Mesenchymal stem cell (in vitro differentiated cells and primary cell): ENCODE measurements around the gene EPM2A.

Source experiments
- DNase-seq: peaks from one replicate; pipeline ENCODE4 v3.0.0-alpha.2; 2013
- H2AFZ ChIP-seq: one replicate; pipeline ENCODE4 v1.6.1; 2013; ENCODE audit warnings: low read depth, mild to moderate bottlenecking, control low read depth, inconsistent platforms, low read length, moderate library complexity
- H2AK5ac ChIP-seq: 2 replicates; pipeline ENCODE4 v1.6.1; 2013; ENCODE audit warnings: low read length, moderate library complexity, mild to moderate bottlenecking, inconsistent platforms; ENCODE audit not compliant: severe bottlenecking
- H2BK120ac ChIP-seq: one replicate; pipeline ENCODE4 v1.6.1; 2013; ENCODE audit warnings: low read depth, mild to moderate bottlenecking, inconsistent platforms, low read length, moderate library complexity
- H2BK12ac ChIP-seq, 2 experiments: one replicate each; pipeline ENCODE4 v1.6.1; 2013; ENCODE audit warnings: inconsistent platforms in 2 of 2, low read length in 2 of 2, mild to moderate bottlenecking in 2 of 2, moderate library complexity in 2 of 2, control low read depth in 1 of 2
- H2BK15ac ChIP-seq: one replicate; pipeline ENCODE4 v1.6.1; 2013; ENCODE audit warnings: mild to moderate bottlenecking, low read depth, inconsistent platforms; ENCODE audit not compliant: poor library complexity, severe bottlenecking
- H2BK5ac ChIP-seq: 2 replicates; pipeline ENCODE4 v1.6.1; 2013; ENCODE audit warnings: low read depth, mild to moderate bottlenecking, low read length, control low read depth, inconsistent platforms; ENCODE audit not compliant: poor library complexity, severe bottlenecking
- H3K14ac ChIP-seq, 2 experiments: one replicate each; pipeline ENCODE4 v1.6.1; 2013; ENCODE audit warnings: inconsistent platforms in 2 of 2, low read length in 2 of 2, control low read depth in 1 of 2, mild to moderate bottlenecking in 1 of 2, moderate library complexity in 1 of 2
- H3K18ac ChIP-seq, 2 experiments: one replicate each; pipeline ENCODE4 v1.6.1; 2013; ENCODE audit warnings: inconsistent platforms in 2 of 2, low read length in 2 of 2, control low read depth in 1 of 2, low read depth in 1 of 2, mild to moderate bottlenecking in 1 of 2
- H3K23ac ChIP-seq, 2 experiments: one replicate each; pipeline ENCODE4 v1.6.1; 2013; ENCODE audit warnings: inconsistent platforms in 2 of 2, low read length in 2 of 2, mild to moderate bottlenecking in 2 of 2, moderate library complexity in 2 of 2, control low read depth in 1 of 2
- H3K27ac ChIP-seq: 2 replicates; pipeline ENCODE4 v1.5.1; 2013; ENCODE audit warnings: mild to moderate bottlenecking, moderate library complexity, low read length, control low read depth, inconsistent platforms; ENCODE audit not compliant: poor library complexity, severe bottlenecking
- H3K27me3 ChIP-seq, 2 experiments: 2 replicates each; pipeline versions ENCODE4 v1.6.1 to v1.7.0; 2013; ENCODE audit warnings: low read length in 2 of 2, mild to moderate bottlenecking in 2 of 2, moderate library complexity in 2 of 2, control low read depth in 1 of 2, inconsistent platforms in 1 of 2; ENCODE audit not compliant: control insufficient read depth in 1 of 2, insufficient read depth in 1 of 2
- H3K36me3 ChIP-seq, 2 experiments: 2 replicates each; pipeline versions ENCODE4 v1.6.1 to v1.7.0; 2013; ENCODE audit warnings: low read length in 2 of 2, control low read depth in 1 of 2, inconsistent platforms in 1 of 2, low read depth in 1 of 2, mild to moderate bottlenecking in 1 of 2; ENCODE audit not compliant: insufficient read depth in 2 of 2, control insufficient read depth in 1 of 2
- H3K4ac ChIP-seq, 2 experiments: one replicate each; pipeline ENCODE4 v1.6.1; 2013; ENCODE audit warnings: inconsistent platforms in 2 of 2, low read length in 2 of 2, mild to moderate bottlenecking in 2 of 2, moderate library complexity in 2 of 2, control low read depth in 1 of 2, low read depth in 1 of 2
- H3K4me1 ChIP-seq: 2 replicates; pipeline ENCODE4 v1.6.1; 2013; ENCODE audit warnings: low read depth, low read length, control low read depth; ENCODE audit not compliant: control insufficient read depth, insufficient read depth
- H3K4me2 ChIP-seq: 2 replicates; pipeline ENCODE4 v1.6.1; 2013; ENCODE audit warnings: low read length, mild to moderate bottlenecking, inconsistent platforms; ENCODE audit not compliant: poor library complexity, severe bottlenecking
- H3K4me3 ChIP-seq, 2 experiments: 2 replicates each; pipeline versions ENCODE4 v1.5.1 to v1.7.0; 2013; ENCODE audit warnings: low read length in 2 of 2, mild to moderate bottlenecking in 2 of 2, control low read depth in 1 of 2, low read depth in 1 of 2; ENCODE audit not compliant: insufficient read depth in 1 of 2
- H3K79me1 ChIP-seq: replicated peaks from 2 replicates; pipeline ENCODE4 v1.6.1; 2013; ENCODE audit warnings: mild to moderate bottlenecking, control low read depth, low read length, inconsistent platforms; ENCODE audit not compliant: poor library complexity, severe bottlenecking
- H3K9ac ChIP-seq: 2 replicates; pipeline ENCODE4 v1.7.0; 2013; ENCODE audit warnings: mild to moderate bottlenecking, low read length, moderate library complexity
- H3K9me3 ChIP-seq: 2 replicates; pipeline ENCODE4 v1.7.0; 2013; ENCODE audit warnings: mild to moderate bottlenecking, low read length; ENCODE audit not compliant: control insufficient read depth
- H4K8ac ChIP-seq: one replicate; pipeline ENCODE4 v1.6.1; 2013; ENCODE audit warnings: inconsistent platforms, mild to moderate bottlenecking, low read length, moderate library complexity
- H4K91ac ChIP-seq: one replicate; pipeline ENCODE4 v1.6.1; 2013; ENCODE audit warnings: mild to moderate bottlenecking, low read length, inconsistent platforms
- WGBS: methylation state at CpG from one replicate; pipeline ENCODE4 v1.1.7; 2013; ENCODE audit warnings: mixed read lengths; 5-methylcytosine and 5-hydroxymethylcytosine counted together

The EPM2A gene

DNA sequence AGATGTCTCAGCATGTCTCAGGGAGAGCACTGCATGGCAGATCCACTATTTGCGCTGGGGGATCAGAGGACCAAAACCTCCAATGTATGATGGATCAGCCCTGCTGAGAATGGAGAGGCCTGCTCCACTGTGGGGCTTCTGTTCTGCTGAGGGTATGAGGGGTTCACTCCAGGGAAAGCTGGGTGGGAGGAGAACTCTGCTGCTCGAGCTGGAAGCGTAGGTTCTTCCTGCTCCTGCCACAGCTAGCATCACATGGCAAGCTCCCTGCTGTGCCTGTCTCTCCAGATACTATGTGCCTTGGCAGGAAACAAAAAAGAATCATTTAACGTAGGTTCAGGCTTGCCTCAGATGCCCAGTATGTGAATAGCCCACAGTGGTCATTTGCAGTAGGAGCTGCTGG is 105.8 kb downstream of the EPM2A start:
- Histone ChIP-seq H3K18ac (no peak overlapping the region), H2AK5ac (no peak overlapping the region), H3K79me1 (no peaks in the 10 kb centered on the region), H4K8ac (no peak overlapping the region), H4K91ac (no peak overlapping the region), H3K9me3 (no peaks in the 10 kb centered on the region), H3K4me3 (no peak overlapping the region), H3K14ac (no peak overlapping the region), H2BK5ac (no peak overlapping the region), H3K36me3 (no peaks in the 10 kb centered on the region), H3K23ac (no peak overlapping the region), H3K4ac (no peak overlapping the region), H2BK12ac (no peak overlapping the region), H3K4me1 (peaks cover 2% of the 10 kb centered on the region), H2AFZ (no peak overlapping the region), H3K9ac (no peak overlapping the region), H3K27ac (no peak overlapping the region), H2BK15ac (no peak overlapping the region), H2BK120ac (no peak overlapping the region), H3K4me2 (no peak overlapping the region), H3K27me3 (no peaks in the 10 kb centered on the region)
- 82% methylated on average over 4 of the region's 4 CpGs for WGBS
- no peak for DNase-seq

DNA sequence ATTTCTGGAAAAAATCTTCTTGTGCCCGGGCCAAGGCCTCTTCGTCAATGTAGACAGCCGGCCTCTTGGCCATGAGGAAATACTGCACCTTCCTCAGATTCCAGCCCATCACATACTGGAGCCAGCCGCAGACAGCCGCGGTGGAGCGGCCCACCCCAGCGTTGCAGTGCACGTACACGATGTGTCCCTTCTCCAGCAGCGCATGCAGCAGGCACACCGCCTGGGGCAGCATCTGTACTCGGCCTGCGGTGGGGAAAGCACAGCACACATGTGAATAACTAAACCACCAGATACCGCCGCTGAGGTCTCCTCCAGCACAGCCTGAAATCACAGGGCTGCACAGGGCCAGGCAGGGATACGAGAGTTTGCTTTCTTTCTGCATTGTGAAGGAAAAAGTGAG is 107.9 kb downstream of the EPM2A start:
- Histone ChIP-seq H2BK12ac (no peak overlapping the region), H3K36me3 (no peaks in the 10 kb centered on the region), H3K4ac (no peak overlapping the region), H3K9me3 (no peaks in the 10 kb centered on the region), H3K9ac (no peak overlapping the region), H3K23ac (no peak overlapping the region), H3K14ac (peak overlapping the region in 1 of 2 experiments; percentile 30), H3K4me2 (no peak overlapping the region), H2AK5ac (no peak overlapping the region), H4K91ac (no peak overlapping the region), H3K79me1 (no peaks in the 10 kb centered on the region), H2AFZ (no peak overlapping the region), H3K27me3 (no peaks in the 10 kb centered on the region), H3K27ac (no peak overlapping the region), H3K18ac (no peak overlapping the region), H3K4me1 (peaks cover 2% of the 10 kb centered on the region), H3K4me3 (no peak overlapping the region), H2BK5ac (no peak overlapping the region), H4K8ac (no peak overlapping the region), H2BK120ac (no peak overlapping the region), H2BK15ac (no peak overlapping the region)
- 97% methylated on average over 17 of the region's 17 CpGs for WGBS
- DNase-seq, result no peak

DNA sequence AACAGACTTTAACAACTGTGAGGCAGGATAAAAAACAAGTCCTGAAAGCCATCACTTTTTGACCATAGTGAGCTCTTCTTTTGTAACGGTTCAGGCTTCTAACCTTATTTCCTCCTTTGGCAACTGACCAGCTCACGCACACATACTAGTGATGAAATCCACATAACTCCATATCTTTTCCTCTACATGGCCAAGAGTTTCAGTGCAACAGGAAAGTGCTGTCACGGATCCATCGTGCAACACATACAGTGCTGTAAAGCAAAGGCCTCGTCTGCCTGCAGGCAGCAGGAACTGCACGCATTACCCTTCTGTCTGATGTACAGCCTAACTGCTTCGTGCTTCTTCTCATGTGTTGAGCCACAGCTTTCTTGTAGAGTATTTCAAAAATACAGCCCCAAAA is 108.5 kb downstream of the EPM2A start:
- no peak for DNase-seq
- H4K8ac ChIP-seq, result no peak overlapping the region
- no peak overlapping the region for H2BK120ac ChIP-seq
- H3K18ac ChIP-seq, result no peak overlapping the region
- no peaks in the 10 kb centered on the region for H3K36me3 ChIP-seq
- no peak overlapping the region for H3K9ac ChIP-seq
- 92% methylated on average over 6 of the region's 7 CpGs for WGBS
- no peak overlapping the region for H2AFZ ChIP-seq
- no peak overlapping the region for H3K4me3 ChIP-seq
- H3K23ac ChIP-seq, result no peak overlapping the region
- H2AK5ac ChIP-seq, result no peak overlapping the region
- H2BK5ac ChIP-seq, result no peak overlapping the region
- H3K79me1 ChIP-seq, result no peaks in the 10 kb centered on the region
- H3K9me3 ChIP-seq, result no peaks in the 10 kb centered on the region
- H3K4me2 ChIP-seq, result no peak overlapping the region
- H3K27ac ChIP-seq, result no peak overlapping the region
- H3K4ac ChIP-seq, result no peak overlapping the region
- no peak overlapping the region for H2BK12ac ChIP-seq
- H3K14ac ChIP-seq, result no peak overlapping the region
- peaks cover 2% of the 10 kb centered on the region for H3K4me1 ChIP-seq
- no peak overlapping the region for H4K91ac ChIP-seq
- no peak overlapping the region for H2BK15ac ChIP-seq
- H3K27me3 ChIP-seq, result no peaks in the 10 kb centered on the region

DNA sequence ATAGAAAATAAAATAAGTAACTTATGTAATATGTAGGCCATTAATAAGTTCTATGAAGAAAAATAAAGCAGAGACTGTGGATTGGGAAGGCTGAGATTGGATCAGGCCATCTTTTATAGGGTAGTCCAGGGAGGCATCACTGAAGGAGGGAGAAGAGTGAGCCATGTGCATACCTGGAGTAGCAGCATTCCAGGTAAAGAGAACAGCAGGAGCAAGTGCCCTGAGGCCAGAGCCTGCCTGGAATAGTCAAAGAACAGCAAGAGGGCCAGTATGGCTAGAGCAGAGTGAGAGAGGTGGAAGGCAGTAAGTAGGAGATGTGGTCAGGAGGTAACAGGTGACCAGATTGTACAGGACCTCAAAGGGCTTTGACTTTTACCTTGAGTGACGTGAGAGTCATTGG is 112.1 kb downstream of the EPM2A start:
- no peak overlapping the region for H2BK15ac ChIP-seq
- no peak overlapping the region for H3K23ac ChIP-seq
- no peak overlapping the region for H2BK120ac ChIP-seq
- H3K27me3 ChIP-seq, result no peaks in the 10 kb centered on the region
- no peak for DNase-seq
- no peaks in the 10 kb centered on the region for H3K36me3 ChIP-seq
- H3K4me2 ChIP-seq, result no peak overlapping the region
- no peak overlapping the region for H2AK5ac ChIP-seq
- no peak overlapping the region for H3K27ac ChIP-seq
- H3K4me3 ChIP-seq, result no peak overlapping the region
- no peak overlapping the region for H3K14ac ChIP-seq
- no peak overlapping the region for H3K4ac ChIP-seq
- no peak overlapping the region for H2BK5ac ChIP-seq
- WGBS, result 86% methylated on average over 1 of the region's 1 CpG
- H3K79me1 ChIP-seq, result no peaks in the 10 kb centered on the region
- H3K9me3 ChIP-seq, result no peaks in the 10 kb centered on the region
- H4K8ac ChIP-seq, result no peak overlapping the region
- H3K18ac ChIP-seq, result no peak overlapping the region
- H3K4me1 ChIP-seq, result no peaks in the 10 kb centered on the region
- no peak overlapping the region for H4K91ac ChIP-seq
- H3K9ac ChIP-seq, result no peak overlapping the region
- no peak overlapping the region for H2AFZ ChIP-seq
- no peak overlapping the region for H2BK12ac ChIP-seq
